Stimulated activated CD8-positive, alpha-beta memory T cell treated with anti-CD3 and anti-CD28 coated beads, Interleukin-4, amount 100 ng/mL, for 48 hours (primary cell): ENCODE data around the gene METTL17.
A peak's percentile ranks its signal among the peaks of the same experiment; 100 is the strongest.
"Not testable (repeated sequence)": the region's sequence is repeated elsewhere in the genome, so short reads cannot be mapped to it uniquely, and the experiment has no call there.

Source experiments
- DNase-seq: peaks from one replicate; pipeline ENCODE4 v3.0.0-alpha.2; 2020

The METTL17 gene

DNA sequence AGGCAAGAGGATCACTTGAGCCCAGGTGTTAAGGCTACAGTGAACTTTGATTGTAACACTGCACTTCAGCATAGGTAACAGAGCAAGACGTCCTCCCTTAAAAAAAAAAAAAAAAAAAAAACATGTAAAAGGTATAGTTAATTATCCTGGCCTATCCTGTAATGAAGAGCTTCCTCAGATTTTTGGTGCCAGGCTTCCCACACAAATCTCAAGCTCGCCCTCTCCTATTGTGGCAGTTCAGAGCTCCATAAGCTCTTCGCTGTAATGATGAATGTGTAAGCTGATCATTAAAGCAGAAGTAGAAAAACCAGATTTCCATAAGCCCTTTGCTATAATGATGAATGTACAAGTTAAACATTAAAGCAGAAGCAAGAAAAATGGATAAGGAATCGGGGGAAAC lies 7.3 kb downstream of the METTL17 start:
- DNase-seq, result no peak

DNA sequence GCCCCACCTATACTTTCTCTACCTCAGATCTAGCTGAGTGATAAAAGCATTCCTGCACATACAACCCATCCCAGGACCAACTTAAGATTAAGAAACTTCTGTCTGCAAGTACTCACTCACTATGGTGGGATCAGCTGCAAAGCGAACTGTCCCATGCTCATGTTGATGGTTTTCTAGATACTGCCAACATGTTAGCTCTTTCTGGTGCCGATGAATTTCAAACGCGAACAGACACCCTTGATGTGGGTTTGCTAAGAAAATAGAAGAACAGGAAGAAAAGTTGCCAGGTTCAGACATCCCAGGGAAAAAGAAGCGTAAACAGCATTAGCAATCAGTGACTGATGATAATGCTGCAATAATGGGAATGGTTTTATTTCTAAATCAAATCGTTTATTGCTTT lies 7.8 kb downstream of the METTL17 start:
- DNase-seq, result no peak

DNA sequence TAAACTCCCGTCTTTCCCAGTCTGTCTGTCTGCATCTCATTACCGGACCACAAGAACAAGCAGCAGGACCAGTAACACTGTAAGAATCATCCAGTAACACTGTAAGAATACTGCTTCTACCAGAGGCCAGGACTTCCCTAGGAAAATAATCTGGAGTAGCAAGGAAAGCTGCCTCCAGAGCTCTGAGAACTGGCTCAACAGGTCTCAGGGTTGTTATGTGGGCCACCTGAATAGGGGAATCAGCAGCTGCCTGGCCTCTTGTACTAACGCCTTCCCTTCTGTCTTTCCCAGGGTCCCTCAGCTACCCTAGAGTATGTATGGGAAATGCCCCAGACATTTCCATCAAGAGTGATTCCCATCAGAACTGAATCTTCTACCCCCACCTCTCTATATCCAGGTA lies 8.4 kb downstream of the METTL17 start:
- DNase-seq, result no peak

DNA sequence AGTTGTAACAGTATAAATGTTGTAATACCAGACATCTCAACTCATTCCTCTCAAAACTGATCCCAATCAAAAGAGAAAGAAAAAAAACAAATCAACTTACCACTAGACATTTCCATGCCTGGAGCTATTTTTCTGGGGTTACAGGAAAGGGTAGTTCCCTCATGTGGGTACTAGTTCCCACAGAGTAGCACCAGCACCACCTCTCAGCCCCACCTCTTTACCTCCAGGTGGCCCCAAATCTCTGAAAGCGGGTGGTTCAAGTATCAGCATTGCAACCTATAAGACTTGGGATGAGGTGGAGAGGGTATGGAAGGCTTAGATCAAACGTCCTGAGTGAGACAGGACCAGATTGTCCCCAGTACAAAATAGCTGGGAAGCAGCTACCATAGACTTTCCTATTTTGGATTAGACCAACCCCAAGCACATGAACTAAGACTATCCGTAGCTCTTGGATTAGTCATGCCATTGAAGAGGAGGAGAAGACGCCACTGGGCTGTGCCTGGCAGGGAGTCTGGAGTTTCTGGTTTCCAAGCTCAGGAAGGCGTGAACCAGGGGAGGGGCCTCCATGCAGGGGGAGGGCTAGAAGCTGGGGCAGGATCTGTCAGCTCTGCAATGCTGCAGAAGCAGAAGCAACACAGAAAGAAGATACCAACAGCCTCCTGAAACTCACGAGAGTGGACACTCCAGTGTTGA lies 9.0 kb downstream of the METTL17 start, which contains the start of gene SLC39A2:
SLC39A2 (plus strand) TSS at position 620 of the 693 bp plus-strand sequence. CDS start 154 bp downstream, outside the sequence.
- DNase-seq, result no peak

DNA sequence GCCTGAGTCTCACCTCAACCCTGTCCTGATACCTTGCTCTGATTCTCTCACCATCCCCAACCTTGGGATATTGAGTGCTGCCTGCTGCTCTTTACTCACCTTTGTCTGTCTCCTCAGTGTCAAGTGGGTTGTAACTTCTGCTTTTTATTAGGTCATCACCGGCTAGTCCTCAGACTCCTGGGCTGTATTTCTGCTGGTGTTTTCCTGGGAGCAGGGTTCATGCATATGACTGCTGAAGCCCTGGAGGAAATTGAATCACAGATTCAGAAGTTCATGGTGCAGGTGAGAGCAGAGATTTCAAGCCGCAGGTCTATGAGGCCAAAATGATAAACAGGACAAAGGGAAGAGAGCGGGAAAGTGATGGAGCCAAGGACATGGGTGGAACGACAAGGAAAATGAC lies 9.8 kb downstream of the METTL17 start:
- DNase-seq, result no peak

DNA sequence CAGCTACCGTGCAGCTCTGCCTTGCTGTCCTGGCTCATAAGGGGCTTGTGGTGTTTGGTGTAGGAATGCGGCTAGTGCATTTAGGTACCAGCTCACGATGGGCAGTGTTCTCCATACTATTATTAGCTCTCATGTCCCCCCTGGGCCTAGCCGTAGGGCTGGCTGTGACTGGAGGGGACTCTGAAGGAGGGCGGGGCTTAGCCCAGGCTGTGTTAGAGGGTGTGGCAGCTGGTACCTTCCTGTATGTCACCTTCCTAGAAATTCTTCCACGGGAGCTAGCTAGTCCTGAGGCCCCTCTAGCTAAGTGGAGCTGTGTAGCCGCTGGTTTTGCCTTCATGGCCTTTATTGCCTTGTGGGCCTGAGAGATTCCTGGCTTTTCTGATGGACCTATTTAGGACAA lies 11.4 kb downstream of the METTL17 start:
- no peak for DNase-seq

DNA sequence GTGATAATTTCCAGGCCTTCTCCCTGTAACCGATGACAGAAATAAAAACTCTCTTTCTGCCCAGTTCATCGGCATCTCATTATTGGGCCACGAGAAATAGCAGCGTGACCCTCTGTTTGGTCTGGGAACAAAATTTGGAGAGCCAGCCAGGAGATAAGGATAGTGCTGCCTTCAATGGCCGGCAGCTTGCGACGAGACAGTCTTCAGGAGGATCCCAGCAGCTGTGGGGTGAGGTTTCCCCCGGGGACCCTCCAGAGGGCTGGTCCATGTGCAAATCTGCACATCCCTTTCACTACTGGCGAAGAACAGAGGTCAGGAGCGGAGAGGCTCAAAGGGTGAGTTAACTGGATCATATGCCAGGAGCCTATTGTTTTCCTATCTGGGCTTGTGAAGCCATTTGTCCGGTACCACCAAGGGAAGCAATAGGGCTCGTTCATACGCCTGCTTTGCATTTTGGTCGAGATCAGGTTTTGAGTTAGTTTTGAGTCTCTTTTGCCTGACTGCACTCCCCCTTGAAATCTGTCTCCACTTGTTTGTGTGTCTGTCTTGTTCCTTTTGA lies 14.1 kb downstream of the METTL17 start:
- DNase-seq, result no peak

DNA sequence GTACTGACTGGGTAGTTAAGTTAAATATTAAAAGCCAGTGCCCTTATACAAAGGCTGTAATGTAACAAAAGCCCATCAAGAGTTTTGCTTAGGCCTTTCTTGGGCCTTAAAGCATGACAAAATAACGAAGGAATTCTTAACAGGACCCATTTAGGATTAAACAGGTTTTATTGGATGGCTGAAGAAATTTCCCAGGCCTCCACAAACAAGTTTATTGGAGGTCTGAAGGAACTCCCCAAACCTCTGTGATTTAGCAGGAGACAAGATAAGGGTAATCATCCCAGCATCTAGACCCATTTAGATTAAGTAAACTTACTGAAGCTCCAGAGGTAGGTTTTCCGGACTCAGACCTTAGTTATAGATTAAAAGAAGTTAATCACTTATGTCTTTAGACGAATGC lies 19.9 kb downstream of the METTL17 start:
- DNase-seq, result not testable (repeated sequence)

DNA sequence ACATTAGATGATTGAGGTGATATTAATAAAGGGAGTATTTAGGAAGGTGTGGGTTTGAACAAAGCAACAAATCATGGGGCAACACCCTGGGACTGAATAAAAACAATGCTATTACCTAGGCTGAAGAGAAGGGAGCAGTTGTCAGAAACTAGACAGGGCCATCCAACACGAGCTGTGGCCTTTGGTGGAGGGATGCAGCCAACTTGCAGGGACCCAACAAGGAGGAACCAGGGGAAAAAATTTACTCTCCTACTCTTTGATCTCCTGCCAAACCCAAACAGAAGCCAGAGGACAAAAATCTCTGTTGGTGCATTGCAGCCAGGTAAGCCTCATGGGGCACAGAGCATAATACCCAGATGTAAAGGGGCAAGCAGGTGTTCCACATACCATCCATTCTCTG lies 21.4 kb downstream of the METTL17 start:
- DNase-seq, result no peak

DNA sequence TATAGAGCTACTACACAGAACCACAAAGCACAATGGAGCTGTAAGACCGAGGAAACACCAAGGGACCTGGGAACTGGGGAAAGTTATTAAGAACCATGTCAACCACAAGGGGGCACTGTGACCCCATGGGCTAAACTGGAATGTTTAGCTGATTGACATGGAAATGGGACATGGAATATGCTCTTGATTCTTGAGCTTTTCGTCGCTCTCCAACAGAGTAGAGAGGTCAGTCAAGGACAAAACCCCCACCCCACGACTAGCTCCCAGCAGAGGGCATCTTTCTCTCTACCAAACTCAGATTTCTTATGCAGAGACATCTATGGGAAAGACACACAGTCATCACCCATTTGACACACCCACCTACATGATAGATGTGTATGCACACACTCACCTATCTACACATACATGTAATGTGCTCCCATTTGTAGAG lies 25.0 kb downstream of the METTL17 start:
- peak; percentile 91 for DNase-seq

DNA sequence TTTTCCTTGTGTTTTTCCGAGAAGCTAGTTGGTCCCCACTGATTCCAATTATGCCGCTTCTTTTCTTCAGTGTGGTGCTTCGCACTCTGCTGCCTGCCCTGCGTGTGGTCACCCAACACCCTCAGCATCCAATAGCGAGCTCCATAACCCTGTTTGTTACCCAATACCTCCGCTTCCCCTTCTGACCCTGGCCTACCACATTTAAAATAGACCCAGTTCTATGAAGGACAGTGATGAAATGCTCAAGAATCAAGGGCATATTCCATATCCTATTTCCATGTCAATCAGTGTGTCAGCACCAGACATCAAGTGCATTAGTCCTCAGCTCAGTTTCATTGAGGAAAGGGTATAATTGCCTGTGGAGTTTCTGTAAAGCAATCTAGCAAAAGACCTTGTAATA lies 25.5 kb downstream of the METTL17 start:
- DNase-seq, result no peak

DNA sequence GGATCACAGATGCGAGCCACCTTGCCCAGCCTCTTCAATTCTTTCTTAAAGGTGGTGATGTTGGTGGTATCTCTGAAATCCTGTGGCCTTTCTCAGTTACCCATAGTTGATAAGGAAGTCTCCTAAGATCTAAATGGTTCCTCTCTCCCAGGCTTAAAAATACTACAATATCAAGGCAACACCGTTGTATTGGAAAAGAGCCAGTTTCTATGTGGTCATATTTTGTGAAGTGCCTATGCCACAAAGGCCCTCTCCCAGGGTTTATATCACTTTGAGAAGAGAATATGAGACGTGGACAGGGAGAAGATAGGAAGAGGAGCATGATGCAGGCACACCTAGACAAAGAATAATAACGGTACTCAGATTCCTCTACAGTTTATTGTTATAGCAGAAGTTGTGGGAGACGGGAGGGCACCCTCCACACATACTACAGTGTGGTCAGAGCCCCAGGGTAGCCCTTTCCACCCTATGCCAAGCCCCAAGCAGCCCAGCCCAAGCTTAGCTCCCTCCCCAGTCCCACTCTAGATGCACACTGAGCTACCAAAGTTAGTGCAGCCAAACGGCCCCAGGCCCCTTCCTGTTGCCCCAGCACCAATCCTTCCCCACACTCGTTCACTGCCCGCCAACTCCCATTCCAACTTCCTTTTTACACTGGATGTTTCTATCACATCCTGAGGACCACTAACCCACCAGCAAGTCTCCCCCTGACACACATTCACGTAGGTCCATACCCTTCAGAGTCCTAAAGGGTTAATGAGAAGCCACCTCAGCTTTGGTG lies 26.8 kb downstream of the METTL17 start:
- no peak for DNase-seq

DNA sequence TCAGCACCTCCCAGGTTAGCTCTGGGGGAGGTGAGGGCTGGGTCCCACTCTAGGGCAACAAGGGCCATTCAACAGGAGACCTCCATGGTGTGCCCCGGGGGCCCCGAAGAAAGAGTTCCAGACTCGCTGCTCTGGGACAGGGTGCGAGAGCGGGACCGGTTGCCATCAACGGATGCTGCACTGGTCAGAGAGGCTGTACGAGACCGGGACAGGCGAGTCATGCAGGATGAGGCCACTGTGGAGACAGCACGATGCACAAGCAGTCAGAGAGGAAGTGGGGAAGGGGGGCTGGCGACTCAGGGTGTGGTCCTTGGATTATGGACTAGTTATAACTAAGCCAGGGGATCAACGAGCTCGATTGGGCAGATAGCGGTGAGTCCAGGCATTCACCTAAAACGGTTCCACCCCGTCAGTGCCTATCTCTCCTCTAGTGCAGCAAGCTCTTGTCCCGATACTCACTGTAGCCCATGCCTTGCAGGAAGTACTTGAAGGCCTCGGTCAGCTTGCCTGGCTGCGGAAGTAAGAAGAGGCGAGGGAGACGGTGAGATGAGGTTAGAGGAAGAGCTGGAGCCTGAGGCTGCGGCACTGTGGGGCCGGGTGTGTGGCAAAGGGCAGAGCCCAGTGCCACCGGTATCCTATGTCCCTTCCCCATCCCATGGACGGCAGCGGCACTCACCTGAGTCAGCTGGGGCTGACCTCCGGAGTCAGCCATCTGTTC lies 27.9 kb downstream of the METTL17 start:
- DNase-seq, result no peak

DNA sequence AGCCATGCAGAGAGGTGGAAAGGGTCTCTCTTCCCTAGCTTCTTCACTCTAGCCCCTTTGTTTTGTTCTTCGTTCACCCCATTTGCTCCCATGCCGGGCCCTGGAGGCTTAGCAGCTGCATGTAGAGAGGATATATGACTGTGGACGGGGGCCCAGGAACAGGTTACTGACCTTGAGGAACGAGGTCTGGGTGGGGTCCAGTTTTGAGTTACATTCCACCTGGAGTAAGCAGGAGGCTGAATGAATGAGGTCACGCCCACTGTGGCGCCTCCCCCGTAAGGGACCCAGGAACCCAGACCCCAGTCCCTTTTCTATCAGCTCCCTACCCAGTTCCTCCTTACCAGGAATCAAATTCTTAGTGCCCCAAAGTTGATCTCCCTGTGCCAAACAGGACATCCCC lies 28.5 kb downstream of the METTL17 start:
- no peak for DNase-seq

DNA sequence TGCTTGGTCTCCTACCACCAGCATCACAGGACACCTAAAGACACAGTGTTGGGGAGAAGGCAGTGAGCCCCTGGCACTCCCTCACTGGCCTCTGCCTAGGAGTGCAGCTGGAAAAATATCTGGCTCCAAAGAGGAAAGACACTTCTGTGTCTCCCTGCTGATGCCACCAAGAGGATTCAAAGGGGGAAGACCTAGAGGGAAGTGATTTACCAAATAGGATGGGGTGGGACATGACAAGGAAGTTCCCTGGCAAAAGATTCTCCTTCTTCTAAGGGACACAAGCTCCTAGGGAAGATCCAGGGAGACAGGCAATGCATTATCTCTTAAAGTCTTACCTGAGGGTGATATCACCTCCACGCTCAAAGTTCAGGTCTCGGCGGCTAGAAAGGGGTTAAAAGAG lies 29.0 kb downstream of the METTL17 start:
- DNase-seq, result no peak

DNA sequence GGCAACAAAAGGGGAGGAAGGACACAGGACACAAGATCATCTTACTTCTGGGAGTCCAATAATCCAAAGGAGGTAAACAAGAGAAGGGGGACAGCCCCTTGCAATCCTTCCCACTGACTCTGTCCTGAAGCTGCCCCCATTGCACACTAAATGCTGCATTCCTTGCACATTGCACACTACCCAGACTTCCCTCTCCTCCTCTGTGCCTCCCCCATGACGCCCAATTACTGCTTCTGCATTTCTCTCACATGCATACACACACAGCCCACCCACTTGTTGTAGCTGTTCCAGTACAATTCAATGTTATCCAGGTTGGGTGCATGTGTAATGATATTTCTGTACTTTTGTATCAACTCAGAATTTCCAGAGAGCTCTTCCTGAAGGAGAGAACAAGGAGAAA lies 29.6 kb downstream of the METTL17 start:
- no peak for DNase-seq

DNA sequence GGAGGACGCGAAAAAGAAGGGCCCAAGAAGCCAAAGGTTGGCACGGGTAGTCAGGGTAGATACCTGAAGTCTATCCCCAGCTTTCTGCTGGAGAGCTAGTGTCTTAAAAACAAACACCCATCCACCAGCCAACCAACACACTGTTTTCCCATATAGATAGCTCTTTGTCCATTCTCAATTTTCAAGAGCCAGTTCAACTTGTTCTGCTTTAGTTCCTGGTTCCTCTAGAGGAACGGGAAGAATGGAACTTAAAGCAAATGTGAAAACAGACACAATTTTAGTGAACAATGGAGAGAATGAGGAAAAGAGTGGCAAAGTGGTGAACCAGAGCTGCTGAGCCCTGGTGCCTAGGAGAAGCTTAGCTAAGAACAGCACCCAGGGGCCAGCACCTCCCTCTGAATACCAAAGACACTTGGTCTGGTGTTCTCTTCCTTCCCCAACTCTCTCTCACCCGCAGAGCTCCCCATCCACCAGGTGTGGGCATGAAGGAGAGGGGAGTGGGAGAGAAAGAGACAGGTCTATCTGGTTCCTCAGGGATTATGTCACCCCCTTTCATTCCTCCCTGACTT lies 31.3 kb downstream of the METTL17 start:
- DNase-seq, result no peak

DNA sequence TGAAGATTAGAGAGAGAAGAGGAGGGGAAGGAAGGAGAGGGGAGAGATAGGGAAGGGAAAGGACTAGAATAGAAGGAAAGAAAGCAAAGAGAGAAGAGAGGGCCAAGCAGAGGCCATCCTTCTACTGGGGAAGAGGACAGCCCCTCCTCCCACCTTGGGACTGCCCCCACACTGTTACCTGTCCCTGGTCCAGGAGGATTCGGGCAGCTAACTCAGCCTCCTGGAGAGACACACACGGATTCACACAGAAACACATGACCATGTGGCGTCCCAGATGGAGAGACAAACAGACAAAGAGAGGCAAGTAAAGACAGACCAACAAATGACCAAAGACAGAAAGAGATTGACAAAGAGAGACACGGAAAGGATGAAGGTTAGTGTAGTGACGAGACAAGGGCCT lies 32.9 kb downstream of the METTL17 start:
- no peak for DNase-seq

DNA sequence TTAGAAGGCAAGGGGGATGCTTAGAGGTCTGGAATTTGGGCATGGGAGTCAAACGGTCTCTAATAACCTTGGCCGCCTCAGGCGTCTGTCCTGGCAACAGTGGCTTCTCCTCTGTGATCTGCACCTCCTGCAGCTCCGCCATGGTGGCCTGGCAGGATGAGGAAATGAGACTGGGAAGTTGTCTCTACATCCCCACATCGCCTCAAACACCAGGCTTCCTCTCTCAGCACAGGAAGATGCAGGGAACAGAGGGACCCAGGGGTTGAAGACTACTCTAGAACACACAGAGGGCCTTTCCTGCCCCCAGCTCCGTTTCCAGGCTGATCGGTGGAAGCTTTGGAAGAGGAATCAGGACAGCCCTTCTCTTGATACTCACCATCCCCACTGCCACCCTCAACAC lies 33.4 kb downstream of the METTL17 start:
- no peak for DNase-seq

DNA sequence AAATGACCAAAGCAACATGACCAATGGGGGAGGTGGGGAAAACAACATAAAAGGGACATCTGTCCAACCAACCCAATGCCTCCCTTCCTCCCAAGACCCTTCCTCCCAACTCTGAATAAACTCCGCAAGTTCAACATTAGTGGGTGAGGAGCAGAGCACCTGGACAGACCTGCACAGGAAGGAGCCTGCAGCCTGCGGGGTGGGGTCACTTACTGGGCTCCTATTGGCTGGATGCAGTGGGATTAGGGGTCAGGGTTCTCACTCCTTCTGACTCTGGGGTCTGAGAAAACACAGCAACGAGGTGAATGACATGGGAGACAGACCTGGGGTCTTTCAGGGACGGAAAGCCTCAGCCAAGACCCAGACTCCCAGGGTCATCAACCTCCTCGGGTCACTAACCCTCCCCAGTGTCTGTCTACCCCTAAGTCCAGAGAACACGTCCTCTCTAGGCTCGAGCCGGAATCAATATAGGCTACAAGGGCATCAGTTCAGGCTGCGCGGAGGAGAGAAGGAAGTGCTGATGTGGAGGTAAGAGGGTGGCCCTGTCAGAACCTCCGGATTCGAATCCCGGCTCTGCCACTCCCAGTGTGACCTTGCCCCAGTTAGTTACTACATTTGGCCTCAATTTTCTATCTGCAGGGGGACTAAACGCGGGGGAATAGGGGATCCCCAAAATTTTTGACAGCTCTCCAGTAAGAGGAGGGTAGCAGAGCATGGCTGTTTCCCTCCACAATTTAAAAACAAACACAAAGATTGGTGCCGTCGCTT lies 34.2 kb downstream of the METTL17 start:
- DNase-seq, result no peak

DNA sequence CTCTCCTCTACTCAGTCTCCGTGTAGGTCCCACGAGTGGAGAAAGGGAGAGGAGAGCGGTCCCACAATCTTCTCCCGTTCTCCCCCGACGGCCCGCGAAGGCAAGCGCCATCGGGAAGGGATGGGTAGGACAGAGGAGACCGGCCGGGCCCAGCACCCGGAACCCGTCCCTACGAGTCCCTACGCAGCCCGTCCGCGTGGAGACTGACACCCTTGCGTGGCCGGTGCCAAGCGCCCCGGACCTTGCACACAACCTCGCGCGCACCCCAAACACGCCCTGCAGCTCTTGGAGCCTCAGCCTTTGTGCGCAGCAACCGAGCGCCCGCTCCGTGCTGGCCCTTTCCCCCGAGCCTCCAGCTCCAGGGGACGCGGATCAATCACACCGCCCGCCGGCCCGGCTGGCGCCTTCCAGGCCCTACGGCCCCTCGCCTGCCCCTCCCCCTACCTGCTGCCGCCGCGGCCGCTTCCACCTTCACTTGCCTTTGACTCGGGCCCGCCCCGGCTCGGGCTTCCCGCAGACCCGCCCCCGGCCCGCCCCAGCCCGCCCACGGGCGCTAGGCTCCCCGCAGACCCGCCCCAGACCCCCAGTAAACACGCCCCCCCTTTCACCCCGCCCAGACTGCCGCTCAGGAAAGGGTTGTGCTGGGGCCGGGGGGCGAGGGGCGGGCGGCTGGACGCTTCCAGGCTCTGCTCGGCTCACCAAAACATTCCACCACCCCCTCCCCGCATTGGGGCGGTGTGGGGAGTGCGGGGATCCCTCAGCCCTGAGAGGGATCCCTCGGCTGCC lies 35.0 kb downstream of the METTL17 start, which contains the start of gene NDRG2:
NDRG2 (minus strand) TSS at position 477 of the 786 bp plus-strand sequence. CDS start 1,746 bp downstream, outside the sequence.
- peak; percentile 72 for DNase-seq
